Measurements from ENCODE around the gene TMEM218.

TMEM218 gene

DNA sequence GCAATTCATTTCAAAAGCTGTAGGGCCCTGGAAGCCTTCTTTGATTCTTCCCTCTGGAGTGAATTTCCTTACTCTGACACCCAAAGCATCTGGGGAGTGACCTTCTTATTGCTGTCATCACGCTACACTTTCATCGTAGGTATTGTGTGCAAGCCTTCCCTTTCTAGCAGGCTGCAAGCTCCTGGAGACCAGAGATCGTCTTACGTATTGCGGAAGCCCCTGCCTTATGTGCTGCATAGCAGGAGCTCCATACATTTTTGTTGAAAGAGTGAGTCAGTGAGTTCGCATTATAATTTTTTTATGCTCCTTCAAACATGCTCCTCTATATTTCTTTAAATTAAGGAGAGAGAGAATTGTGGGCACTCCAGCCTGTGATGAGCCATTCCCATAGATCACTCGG is 21.2 kb upstream of the TMEM218 start:
- in situ Hi-C loops (cut with MboI; ENCODE audit: low sequenced_read_pairs), result no loop called here

DNA sequence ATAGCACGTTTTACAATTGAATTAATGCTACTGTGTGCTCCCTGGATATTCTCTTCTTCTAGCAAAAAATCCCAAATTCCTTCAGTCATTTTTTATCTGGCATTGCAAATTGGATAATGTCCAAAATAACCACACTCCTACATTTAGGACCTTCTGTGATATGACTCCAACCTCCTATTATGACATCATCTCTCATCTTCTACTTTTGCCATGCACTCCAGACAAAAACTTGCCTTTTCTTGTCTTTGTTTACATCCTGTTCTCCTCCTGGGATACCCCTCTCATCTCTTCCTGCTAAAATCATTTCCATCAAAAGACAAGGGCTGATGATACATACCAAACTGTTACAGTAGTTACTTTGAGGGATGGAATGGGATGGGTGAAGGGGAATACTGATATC is 20.6 kb upstream of the TMEM218 start:
- in situ Hi-C loops (cut with MboI; ENCODE audit: low sequenced_read_pairs), result no loop called here

DNA sequence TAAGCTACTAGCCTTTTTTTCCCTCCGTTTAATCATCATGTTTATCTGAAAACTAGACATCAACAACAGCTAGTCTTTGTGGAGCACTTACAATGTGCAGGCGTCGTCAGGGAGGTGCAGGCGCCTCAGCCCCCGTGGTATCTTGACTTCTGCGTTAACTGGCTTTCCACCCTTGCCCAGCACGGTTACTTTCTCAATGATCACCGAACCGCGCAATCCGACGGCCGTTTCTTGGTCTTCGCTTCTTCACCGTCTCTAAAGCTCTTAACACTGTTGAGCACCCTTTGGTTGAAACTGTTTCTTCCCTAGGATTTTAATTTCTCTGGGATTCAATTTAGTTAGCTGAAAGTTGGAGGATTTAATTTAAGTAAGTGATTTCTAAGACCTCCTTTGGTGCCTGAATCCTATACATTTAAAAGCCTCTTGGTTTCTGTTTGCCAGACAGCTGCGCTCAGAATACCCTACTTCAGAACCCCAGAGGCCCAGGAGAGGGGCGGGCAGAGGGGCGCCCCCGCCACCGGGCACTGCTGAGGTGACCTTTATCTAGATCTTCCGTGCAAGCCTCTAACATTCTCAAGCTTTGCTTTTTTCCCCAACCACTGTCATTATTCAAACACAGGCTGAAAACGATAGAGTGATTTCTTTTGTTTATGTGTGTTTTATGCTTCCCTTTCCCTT is 18.0 kb upstream of the TMEM218 start:
- in situ Hi-C loops (cut with MboI; ENCODE audit: low sequenced_read_pairs), result no loop called here

DNA sequence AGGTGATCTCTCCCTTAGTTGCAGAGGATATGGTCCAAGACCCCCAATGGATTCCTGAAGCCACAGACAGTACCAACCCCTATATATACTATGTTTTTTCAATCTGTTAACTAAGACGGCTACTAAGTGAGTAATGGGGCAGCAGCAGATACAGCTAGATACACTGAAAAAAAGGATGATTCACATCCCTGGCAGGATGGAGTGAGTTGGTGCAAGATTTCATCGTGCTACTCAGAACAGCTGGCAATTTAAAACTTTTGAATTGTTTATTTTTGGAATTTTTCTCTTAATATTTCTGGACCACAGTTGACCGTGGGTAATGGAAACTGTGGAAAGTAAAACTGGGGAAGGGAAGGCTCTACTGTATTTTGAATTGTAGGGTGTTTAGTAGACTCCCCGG is 17.0 kb upstream of the TMEM218 start:
- in situ Hi-C loops (cut with MboI; ENCODE audit: low sequenced_read_pairs), result no loop called here

DNA sequence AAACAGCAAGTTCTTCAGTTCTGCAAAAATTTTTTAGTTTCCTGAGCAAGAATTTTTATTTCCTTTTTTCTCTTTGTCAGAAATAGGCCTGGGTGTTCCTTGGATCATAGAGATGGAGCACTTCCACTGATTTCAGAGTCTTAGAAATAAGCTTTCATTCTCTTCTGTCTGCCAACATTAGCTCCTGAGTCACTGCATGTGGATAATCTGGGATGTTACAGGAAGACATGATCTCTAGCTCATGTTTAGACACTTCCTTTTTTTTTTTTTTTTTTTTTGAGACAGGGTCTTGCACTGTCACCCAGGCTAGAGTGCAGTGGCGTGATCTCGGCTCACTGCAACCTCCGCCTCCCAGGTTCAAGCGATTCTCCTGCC is 13.2 kb upstream of the TMEM218 start:
- in situ Hi-C loops (cut with MboI; ENCODE audit: low sequenced_read_pairs), result no loop called here

DNA sequence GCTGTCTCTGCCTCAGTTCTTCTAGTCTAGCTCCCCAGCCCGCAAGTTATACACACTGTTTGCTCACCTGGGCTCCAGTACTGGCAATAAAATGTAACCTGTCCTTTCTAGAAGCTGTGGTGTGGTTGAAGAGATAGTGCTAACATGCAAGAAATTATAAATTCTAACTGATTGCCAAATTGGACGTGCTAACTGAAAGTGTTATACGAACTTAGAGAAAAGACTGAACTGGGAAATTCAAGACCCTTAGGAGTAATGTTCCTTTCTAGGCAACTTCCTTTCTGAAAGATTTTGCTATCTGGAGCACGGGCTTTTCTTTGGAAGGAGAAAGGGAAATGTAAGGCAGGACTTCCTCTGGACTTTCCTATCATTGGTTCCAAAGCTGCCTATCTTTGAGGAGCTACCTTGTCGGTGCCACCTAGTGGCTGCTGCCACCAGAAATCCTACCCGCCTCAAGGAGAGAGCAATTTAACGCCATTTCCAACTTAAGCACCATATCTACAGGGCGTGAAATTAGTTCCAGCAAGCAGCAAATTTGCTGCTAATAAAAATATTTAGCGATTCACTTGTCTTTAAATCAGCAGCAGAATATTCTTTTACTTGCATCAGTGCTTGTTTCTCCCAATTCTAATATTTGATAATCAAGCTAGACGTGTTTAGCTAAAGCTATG is 12.7 kb upstream of the TMEM218 start:
- in situ Hi-C loops (cut with MboI; ENCODE audit: low sequenced_read_pairs), result no loop called here

DNA sequence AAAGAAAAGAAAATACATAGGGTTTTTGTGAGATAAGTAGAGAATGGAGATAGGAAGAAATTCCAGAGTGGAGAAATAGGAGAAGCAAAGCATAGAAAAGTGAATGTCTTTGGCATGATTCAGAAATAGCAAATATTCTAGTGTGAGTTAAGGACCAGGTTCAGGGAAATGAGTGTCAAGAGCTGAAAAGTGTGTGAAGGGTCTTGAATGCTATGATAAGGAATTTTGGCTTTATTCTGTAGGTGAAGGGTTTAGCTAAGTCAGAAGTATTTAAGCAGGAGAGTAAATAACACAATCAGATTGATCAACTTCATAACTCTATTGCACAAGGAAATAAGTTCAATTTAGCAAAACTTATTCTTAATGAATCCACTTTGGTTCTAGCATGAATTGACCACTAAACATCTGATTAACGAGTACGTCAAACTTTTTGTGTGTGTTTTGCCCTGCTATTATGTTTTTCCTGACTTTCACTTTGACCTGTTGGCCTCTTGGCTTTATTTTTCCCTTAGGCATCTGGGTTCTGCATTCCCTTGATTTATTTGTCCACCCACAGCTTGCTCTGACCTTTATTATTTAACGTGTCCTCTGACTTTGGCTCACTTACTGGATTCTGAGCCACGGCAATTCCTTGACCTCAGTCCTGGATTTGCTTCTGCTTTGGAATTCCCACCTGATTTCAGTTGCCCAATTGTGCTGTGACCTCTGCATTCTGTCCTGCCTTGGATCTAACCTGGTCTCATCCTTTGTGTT is 11.9 kb upstream of the TMEM218 start:
- in situ Hi-C loops (cut with MboI; ENCODE audit: low sequenced_read_pairs), result no loop called here

DNA sequence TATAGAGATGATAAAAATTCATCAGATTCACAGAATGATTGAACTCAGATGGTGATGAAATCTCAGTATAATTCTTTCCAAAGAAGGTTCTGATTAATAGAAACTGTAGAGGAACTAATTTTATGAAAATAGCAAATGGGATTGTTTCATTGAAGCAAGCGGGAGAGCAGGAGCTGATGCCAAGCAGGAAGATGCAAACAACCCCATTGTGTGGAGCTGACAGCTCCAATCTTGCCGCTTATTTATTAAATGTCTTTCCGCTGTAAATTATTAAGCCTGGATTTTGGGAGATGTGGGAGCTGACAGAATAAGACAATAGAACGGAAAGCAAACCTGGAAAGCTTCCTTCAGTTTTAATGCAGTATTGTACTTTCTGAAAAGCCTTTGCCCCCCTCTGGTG is 6.0 kb upstream of the TMEM218 start:
- in situ Hi-C loops (cut with MboI; ENCODE audit: low sequenced_read_pairs), result no loop called here

DNA sequence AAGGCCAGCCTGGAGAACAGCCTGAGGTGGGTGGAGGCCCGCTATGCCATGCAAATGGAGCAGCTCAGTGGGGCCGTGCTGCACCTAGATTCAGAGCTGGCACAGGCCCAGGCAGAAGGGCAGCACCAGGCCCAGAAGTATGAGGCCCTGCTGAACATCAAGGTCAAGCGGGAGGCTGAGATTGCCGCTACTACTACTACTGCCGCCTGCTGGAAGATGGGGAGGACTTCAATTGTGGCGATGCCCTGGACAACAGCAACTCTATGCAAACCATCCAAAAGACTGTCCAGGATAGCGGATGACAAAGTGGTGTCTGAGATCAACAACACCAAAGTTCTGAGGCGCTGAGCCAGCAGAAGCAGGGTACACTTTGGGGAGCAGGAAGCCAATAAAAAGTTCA is 3.1 kb upstream of the TMEM218 start:
- in situ Hi-C loops (cut with MboI; ENCODE audit: low sequenced_read_pairs), result no loop called here

DNA sequence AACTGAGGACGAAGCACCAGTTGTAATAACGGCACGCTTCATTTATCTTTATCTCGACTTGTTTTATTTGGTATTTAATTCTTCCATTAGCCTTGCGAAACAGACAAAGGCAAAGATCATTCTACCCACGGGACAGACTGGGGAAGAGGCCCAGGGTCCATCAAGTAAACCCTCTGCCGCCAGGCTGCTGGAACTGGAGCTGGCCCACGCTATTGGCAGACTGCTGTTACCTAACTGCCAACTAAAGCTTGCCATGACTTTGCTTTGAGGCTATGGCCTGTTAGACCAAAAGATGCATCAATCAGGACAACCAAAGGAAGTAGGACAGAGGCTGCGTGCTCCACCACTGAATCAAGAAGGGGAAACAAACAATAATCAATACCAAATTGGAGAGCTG is 780 bp upstream of the TMEM218 start:
- in situ Hi-C loops (cut with MboI; ENCODE audit: low sequenced_read_pairs), result no loop called here

DNA sequence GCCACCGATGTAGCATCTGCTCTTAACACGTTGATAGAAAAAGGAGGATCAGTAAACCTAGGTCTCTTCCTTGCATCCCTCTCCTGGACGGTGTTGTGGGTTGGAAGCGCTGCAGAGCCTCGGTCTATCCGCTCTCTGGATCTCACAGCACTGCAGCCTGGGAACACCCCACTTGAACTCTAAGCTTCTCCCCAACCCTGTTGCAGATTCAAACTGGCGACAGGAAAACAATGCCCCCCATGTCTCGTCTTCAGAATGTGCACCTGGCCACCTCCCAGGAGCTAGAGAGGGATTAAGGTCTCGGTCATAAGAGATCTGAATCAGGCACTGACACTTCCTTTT is 454 bp downstream of the TMEM218 start:
- in situ Hi-C loops (cut with MboI; ENCODE audit: low sequenced_read_pairs), result no loop called here

DNA sequence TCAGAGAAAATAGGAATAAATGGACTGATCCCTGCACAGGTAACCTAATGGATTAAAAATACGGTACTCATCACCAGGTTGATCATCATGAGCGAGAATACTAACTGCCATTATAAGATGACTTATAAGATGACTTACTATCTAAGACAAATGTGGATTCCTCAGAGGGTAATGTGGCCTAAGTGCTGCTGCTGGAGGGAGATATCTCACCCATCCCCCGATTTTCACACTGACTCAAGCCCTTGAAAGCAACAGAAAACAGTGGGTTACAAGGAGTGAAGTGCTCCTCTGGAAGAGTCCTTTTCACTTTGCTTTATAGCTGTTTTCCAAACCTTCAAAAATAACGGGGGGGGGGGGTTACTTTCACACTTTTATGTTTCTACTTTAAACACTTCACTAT is 920 bp downstream of the TMEM218 start:
- in situ Hi-C loops (cut with MboI; ENCODE audit: low sequenced_read_pairs), result no loop called here

DNA sequence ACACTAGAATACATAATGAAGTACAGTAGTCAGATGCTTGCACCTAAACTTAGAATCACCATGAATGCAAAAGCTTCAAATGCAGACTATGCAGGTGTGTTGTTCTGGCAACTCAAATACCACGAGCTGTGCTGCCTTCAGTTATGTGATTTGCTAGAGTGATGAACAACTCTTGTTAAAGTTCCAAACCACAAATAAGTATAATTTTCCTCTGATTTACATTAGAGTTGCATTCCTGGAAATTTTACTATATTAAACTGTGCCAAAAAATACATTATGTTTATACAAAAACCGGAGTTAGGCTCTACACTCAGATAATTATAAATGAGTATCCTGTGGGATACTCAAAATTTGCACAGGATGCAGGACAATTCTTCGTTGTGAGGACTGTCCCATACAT is 3.0 kb downstream of the TMEM218 start:
- in situ Hi-C loops (cut with MboI; ENCODE audit: low sequenced_read_pairs), result no loop called here

DNA sequence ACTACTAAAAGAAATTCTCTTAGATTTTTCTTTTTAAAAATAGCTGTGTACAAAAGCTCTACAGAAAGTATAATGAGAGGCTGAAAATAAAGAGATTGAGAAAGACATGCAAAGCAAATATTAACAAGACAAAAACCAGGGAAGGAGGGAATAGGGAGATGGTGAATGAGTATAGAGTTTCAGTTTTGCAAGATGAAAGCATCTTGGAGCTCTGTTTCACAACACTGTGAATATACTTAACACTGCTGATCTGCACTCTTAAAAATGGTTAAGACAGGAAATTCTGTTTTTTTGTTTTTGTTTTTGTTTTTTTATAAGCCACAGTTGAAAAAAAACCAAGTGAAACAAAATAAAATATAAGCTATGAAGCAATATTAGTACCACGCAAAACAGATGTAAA is 5.5 kb downstream of the TMEM218 start:
- in situ Hi-C loops (cut with MboI; ENCODE audit: low sequenced_read_pairs), result no loop called here

DNA sequence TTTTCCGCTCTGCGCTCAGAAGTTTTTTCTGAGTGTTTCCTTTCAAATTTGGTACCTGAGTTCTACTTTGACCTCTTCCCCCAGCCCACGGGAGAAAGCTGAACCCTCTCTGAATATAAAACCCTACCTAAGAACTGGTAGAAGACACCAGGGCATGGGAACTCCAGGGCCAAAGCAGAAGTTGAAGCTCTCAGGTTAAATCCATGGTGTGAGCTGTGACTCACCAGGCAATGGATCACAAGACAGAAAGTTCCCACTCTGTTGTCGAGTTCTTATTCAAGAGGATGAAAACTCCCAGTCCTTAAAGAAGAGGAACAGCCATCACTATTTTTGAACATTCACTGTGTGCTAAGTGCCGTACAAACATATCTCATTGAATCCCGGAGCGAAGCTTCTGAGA is 8.9 kb downstream of the TMEM218 start:
- in situ Hi-C loops (cut with MboI; ENCODE audit: low sequenced_read_pairs), result no loop called here

DNA sequence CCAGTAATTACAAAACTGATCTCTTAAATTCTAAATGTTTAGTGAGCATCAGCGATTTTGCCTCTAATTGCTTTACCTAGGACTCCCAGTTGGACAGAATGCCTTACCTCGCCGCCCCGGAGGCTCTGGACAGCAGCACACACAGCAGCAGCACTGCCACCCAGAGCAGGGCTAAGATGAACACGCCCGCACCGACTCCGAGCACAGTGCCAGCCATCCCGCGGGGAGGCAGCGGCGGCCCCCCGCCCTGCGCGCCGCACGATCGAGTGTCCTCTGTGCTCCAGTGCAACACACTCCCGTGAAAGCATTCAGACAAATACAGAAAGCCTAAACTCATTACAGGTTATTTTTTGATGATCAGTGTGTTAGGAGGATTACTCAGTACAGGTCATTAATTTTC is 9.4 kb downstream of the TMEM218 start:
- in situ Hi-C loops (cut with MboI; ENCODE audit: low sequenced_read_pairs), result no loop called here

DNA sequence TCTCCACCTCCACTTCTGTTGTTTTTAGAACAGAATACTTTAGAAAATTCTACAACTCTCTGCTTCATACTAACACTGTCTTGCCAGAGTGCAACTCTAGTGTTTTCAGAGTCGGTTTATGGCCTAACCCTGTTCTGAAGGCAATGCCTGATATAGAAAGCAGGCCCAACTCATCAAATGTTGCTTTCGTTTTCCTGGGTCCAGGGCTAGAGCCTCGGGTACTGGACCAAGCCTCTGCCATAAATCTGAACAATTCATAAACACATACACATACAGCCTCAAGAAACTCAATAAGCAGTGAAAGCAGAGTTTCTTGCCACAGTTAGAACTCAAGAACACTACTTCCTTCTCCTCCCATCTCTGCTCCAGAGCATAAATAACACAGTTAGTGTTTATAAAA is 9.8 kb downstream of the TMEM218 start:
- in situ Hi-C loops (cut with MboI; ENCODE audit: low sequenced_read_pairs), result no loop called here

DNA sequence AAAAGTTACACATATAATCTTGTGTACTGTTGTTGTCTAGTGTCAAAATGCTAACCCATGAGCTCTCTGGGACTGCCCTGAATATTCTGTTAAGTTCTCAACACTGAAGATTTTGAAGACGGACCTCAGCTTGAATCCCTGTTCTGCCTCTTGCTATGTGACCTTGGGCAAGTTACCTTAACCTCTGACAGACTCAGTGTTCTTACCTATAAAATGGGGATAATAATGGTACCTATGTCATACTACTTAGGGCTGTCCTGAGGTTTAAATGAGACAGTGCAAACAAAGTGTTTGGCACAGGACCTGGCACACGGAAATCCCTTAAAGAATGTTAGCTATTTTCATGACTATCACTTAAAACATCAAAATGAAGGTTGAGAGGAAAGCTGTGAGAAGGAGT is 11.3 kb downstream of the TMEM218 start:
- in situ Hi-C loops (cut with MboI; ENCODE audit: low sequenced_read_pairs), result no loop called here

DNA sequence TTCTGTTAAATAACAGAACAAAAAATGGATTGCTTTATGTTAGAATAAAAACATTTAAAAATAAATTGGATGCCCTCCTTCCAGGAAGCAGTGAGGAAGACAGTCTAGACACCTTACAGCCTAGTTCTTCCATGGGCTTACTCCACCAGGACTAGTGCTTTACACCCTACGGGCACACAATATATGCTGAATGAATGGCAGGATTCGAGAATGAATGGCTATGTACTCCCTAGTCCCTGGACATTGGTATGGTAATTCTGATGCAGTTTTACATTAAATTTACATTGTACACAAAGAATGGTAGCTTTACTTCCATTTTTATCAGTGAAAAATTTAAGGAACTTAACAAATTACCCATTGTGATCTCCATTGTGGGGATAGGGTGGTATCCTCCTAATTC is 16.7 kb downstream of the TMEM218 start:
- in situ Hi-C loops (cut with MboI; ENCODE audit: low sequenced_read_pairs), result no loop called here

DNA sequence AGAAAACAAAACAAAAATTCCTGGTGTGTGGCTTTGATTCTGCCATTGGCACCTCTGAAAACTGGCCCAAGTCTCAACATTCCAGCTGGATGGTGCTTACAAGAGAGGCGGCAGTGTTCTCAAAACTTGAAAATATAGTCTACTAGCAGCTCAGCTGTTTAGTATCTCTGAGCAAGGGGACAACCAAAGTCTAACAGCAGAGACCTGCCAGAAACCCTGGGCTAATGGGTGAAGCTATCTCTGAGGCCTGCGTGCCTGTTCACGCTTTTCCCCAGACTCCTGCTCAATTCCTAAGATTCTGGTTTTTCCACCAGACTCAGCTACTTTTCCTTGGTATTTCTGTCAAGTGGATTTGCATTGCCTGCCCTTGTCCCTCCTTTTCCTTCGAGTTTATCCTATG is 17.9 kb downstream of the TMEM218 start:
- in situ Hi-C loops (cut with MboI; ENCODE audit: low sequenced_read_pairs), result no loop called here

DNA sequence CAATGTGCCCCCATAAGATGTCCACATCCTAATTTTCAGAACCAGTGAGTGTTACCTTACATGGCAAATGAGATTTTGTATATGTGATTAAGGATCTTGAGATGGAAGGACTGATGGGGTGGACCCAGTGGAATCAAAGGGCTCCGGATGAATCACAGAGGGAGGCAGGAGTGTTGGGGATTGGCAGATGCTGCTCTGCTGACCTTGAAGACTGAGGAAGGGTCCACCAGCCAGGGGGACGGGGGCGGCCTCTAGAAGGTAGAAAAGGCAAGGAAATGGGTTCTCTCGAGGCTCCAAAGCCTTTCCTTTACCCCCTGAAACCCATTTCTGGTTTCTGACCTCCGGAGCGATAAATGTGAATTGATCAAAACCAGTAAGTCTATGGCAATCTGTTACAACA is 18.8 kb downstream of the TMEM218 start:
- in situ Hi-C loops (cut with MboI; ENCODE audit: low sequenced_read_pairs), result no loop called here

DNA sequence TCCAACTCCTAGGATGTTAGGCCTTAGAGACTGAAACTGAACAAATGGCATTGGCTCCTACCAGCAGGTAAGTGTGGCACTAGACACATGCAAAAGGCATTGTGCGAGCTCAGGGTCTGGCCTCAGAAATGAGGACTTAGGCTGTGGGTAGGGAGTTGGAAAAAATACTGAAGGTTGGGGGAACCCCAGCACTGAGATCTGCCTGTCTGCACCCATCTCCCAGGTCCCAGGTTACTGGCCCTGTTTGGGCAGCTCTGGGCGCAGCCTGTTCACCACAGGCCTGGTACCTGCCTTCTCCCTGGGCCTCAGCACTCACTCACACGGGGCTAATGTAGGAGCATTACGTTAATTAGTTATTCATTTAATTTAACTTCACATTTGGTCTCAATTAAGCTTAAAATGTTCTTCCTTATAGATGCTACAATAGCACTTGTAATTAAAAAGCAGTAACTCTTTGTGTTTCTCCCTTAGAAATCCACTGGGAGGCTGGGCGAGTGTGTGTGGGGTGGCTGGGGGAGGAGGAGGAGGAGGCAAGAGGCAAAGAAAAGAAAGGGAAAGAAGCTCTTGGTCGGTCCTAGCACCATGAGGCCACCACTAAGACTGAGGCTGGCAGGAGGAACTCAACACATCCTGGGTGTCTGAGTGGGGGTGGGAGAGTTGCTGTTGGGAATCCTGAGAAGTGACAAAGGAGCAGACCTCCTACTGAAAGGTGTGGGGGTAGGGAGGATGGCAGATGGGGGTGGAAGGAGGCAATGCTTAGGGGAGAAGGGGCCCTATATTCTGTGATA is 19.4 kb downstream of the TMEM218 start:
- in situ Hi-C loops (cut with MboI; ENCODE audit: low sequenced_read_pairs), result no loop called here
